CD4-positive, alpha-beta memory T cell (primary cell): ENCODE data around the gene SPATA6. TPM values are rescaled to one million over a fixed set of nuclear protein-coding genes. Genes with fewer than 3 reads are reported as not detected.

ENCODE experiments used
- CTCF ChIA-PET: fragments of 350-600 bp; sonication (Branson Sonifier 250); formaldehyde crosslinking; loops from one replicate; lab custom pipeline; 2021; ENCODE audit warnings: inconsistent platforms; ENCODE audit not compliant: partially characterized antibody; lab: Charles Lee
- POLR2A ChIA-PET: fragments of 350-600 bp; sonication (Branson Sonifier 250); formaldehyde crosslinking; loops from one replicate; lab custom pipeline; 2021; ENCODE audit not compliant: partially characterized antibody; lab: Charles Lee
- DNase-seq, 5 donors: peaks; one replicate each; pipeline versions ENCODE4 v3.0.0 to v3.0.0-alpha.2; 2020 to 2022; ENCODE audit warnings: mixed read lengths in 1 of 5
- H3K27ac ChIP-seq: one replicate; pipeline ENCODE4 v1.7.0; 2013; ENCODE audit warnings: low read depth, low read length
- H3K27me3 ChIP-seq: 2 replicates; pipeline ENCODE4 v1.7.0; 2013; ENCODE audit warnings: mild to moderate bottlenecking, low read length, moderate library complexity; ENCODE audit not compliant: insufficient read depth
- H3K36me3 ChIP-seq: 2 replicates; pipeline ENCODE4 v1.7.0; 2013; ENCODE audit warnings: mild to moderate bottlenecking, low read length, moderate library complexity; ENCODE audit not compliant: insufficient read depth
- H3K4me1 ChIP-seq: 2 replicates; pipeline ENCODE4 v1.7.0; 2013; ENCODE audit warnings: mild to moderate bottlenecking, low read length, moderate library complexity; ENCODE audit not compliant: insufficient read depth
- H3K4me3 ChIP-seq, 2 donors: one replicate each; pipeline ENCODE4 v1.7.0; 2013; ENCODE audit warnings: low read length in 2 of 2, mild to moderate bottlenecking in 1 of 2
- H3K9me3 ChIP-seq, 2 donors: one replicate each; pipeline ENCODE4 v1.7.0; 2013; ENCODE audit warnings: low read length in 2 of 2, control low read depth in 1 of 2; ENCODE audit not compliant: control insufficient read depth in 1 of 2
- H3K27ac Mint-ChIP-seq, 7 donors: one replicate each; pipeline ENCODE4 v1.8.0; 2020 to 2021; ENCODE audit warnings: mixed read lengths in 7 of 7, mild to moderate bottlenecking in 6 of 7, inconsistent platforms in 3 of 7, moderate library complexity in 3 of 7
- H3K27me3 Mint-ChIP-seq, 2 donors: one replicate each; pipeline ENCODE4 v1.8.0; 2020 to 2021; ENCODE audit warnings: mixed read lengths in 2 of 2
- H3K36me3 Mint-ChIP-seq, 2 donors: one replicate each; pipeline ENCODE4 v1.8.0; 2020 to 2021; ENCODE audit warnings: mixed read lengths in 2 of 2, inconsistent platforms in 1 of 2, mild to moderate bottlenecking in 1 of 2
- H3K4me1 Mint-ChIP-seq, 4 donors: one replicate each; pipeline ENCODE4 v1.8.0; 2020 to 2021; ENCODE audit warnings: mixed read lengths in 4 of 4, mild to moderate bottlenecking in 1 of 4
- H3K4me3 Mint-ChIP-seq, 8 donors: one replicate each; pipeline ENCODE4 v1.8.0; 2020 to 2021; ENCODE audit warnings: mixed read lengths in 8 of 8, mild to moderate bottlenecking in 7 of 8, moderate library complexity in 6 of 8, inconsistent platforms in 3 of 8
- H3K9me3 Mint-ChIP-seq, 8 donors: one replicate each; pipeline ENCODE4 v1.8.0; 2020 to 2021; ENCODE audit warnings: mixed read lengths in 8 of 8, mild to moderate bottlenecking in 5 of 8, inconsistent platforms in 3 of 8, moderate library complexity in 1 of 8
- intact Hi-C: fragments of 100-400 bp; cut with micrococcal nuclease; formaldehyde crosslinking; loops from one replicate; pipeline ENCODE4 v1.15.1; 2023
- polyA plus RNA-seq, 2 donors: library from polyadenylated mRNA; unstranded; fragments of 300-500 nt; fragmentation: Illumina TruSeq; gene quantifications; one replicate each; pipeline ENCODE4 v1.2.3, GENCODE V29; 2021
- total RNA-seq, 2 experiments: library from RNA; stranded (reverse); gene quantifications; one replicate each; pipeline ENCODE4 v1.2.3, GENCODE V29; 2021

SPATA6 gene
- total and polyA plus RNA-seq, 4 experiments from 2014 or later: 1.0 to 2.7 (median 1.9) TPM

- ChIA-PET CTCF (no interaction called here), POLR2A (no interaction called here)
- H3K4me1 Mint-ChIP-seq: no peaks in the 10 kb centered on the region
Observed at GRCh38 chr1:48248356-48248755, 223.6 kb downstream of the SPATA6 start.

DNA sequence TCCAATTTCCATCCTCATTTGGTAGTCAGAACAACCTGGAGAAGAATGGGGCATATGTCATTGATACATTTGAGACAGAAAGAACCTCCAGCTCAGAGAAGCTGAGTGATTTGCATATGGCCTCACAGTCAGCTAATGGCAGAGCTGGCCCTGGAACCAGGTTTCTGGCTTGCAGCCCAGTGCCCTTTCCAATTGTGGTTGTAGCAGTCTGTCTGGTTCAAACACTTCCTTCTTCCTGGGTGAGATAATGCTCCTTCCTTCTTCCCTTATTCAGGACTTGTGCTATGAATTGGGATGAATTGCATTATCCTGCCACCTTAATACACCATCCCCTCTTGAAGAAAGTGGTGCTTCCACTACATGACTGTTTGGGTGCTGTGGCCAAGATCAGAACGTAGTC lies 225.3 kb downstream of the SPATA6 start:
- Mint-ChIP-seq H3K4me3 (no peak overlapping the region), H3K4me1 (no peaks in the 10 kb centered on the region), H3K9me3 (peaks cover 0 to 2% (median 0%) of the 10 kb centered on the region in 8 donors), H3K27me3 (peaks cover 5 to 8% of the 10 kb centered on the region in 2 donors), H3K27ac (no peak overlapping the region), H3K36me3 (no peaks in the 10 kb centered on the region)
- CTCF ChIA-PET: no interaction called here
- POLR2A ChIA-PET: no interaction called here
- intact Hi-C loops: no loop called here
- Histone ChIP-seq H3K27me3 (no peaks in the 10 kb centered on the region), H3K4me3 (no peak overlapping the region), H3K4me1 (no peaks in the 10 kb centered on the region), H3K9me3 (no peaks in the 10 kb centered on the region), H3K36me3 (no peaks in the 10 kb centered on the region), H3K27ac (no peak overlapping the region)
- DNase-seq: no peak

More at GRCh38 chr1:48248356-48248755, 223.6 kb downstream of the SPATA6 start:
- Histone ChIP-seq H3K27me3 (no peaks in the 10 kb centered on the region), H3K27ac (no peak overlapping the region), H3K4me1 (no peaks in the 10 kb centered on the region), H3K36me3 (no peaks in the 10 kb centered on the region), H3K4me3 (no peak overlapping the region), H3K9me3 (no peaks in the 10 kb centered on the region)
- no peak for DNase-seq
- Mint-ChIP-seq H3K4me3 (no peak overlapping the region), H3K36me3 (no peaks in the 10 kb centered on the region), H3K27ac (no peak overlapping the region), H3K27me3 (peaks cover 5 to 8% of the 10 kb centered on the region in 2 donors), H3K9me3 (peaks cover 0 to 2% (median 0%) of the 10 kb centered on the region in 8 donors)
- intact Hi-C loops: no loop called here

Other genes starting within 250 kb of the SPATA6 start
- gene SLC5A9, start 249.5 kb downstream of the SPATA6 start, total RNA-seq: not detected
- not detected for gene SLC5A9, start 249.5 kb downstream of the SPATA6 start, polyA plus RNA-seq